Loucy (cell line): ENCODE data around the gene PTPN9.
"Not testable (repeated sequence)": the region's sequence is repeated elsewhere in the genome, so short reads cannot be mapped to it uniquely, and the experiment has no call there.

Source experiments
- EZH2phosphoT487 ChIP-seq: fragments of 200-600 bp; IDR thresholded peaks from 2 replicates; pipeline ENCODE4 v1.6.1; 2018; ENCODE audit warnings: antibody characterized with exemption, mild to moderate bottlenecking, moderate library complexity, borderline replicate concordance
- TF ChIP-seq, protein P1 (sequence below): fragments of 200-600 bp; sonication (generic); conservative IDR thresholded peaks from 2 replicates; pipeline ENCODE4 v1.5.1; 2014; ENCODE audit warnings: mild to moderate bottlenecking, antibody characterized with exemption, low read length

DNA sequence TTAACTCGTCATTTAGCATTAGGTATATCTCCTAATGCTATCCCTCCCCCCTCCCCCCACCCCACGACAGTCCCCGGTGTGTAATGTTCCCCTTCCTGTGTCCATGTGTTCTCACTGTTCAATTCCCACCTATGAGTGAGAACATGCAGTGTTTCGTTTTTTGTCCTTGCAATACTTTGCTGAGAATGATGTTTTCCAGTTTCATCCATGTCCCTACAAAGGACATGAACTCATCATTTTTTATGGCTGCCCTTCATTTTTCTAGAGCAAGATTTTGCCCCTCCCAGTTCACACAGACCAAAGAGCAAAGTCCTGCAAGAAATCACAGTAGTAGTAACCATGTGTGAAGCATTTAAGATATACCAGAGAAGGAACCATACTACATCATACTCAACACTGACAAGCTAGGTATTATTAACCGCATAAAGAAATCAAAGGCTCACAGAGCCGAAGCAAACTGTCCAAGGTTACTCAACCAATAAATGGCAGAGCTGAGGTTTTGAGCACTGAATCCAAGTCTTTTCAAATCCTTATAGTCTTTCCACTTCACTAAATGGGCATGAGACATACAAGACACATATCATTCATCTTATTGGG is 36.1 kb downstream of the PTPN9 start:
- TF ChIP-seq, protein P1, sequence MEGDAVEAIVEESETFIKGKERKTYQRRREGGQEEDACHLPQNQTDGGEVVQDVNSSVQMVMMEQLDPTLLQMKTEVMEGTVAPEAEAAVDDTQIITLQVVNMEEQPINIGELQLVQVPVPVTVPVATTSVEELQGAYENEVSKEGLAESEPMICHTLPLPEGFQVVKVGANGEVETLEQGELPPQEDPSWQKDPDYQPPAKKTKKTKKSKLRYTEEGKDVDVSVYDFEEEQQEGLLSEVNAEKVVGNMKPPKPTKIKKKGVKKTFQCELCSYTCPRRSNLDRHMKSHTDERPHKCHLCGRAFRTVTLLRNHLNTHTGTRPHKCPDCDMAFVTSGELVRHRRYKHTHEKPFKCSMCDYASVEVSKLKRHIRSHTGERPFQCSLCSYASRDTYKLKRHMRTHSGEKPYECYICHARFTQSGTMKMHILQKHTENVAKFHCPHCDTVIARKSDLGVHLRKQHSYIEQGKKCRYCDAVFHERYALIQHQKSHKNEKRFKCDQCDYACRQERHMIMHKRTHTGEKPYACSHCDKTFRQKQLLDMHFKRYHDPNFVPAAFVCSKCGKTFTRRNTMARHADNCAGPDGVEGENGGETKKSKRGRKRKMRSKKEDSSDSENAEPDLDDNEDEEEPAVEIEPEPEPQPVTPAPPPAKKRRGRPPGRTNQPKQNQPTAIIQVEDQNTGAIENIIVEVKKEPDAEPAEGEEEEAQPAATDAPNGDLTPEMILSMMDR, result not testable (repeated sequence)
- TF ChIP-seq EZH2phosphoT487, result not testable (repeated sequence)
